Measurements from ENCODE around the gene C13orf42.

C13orf42 gene

DNA sequence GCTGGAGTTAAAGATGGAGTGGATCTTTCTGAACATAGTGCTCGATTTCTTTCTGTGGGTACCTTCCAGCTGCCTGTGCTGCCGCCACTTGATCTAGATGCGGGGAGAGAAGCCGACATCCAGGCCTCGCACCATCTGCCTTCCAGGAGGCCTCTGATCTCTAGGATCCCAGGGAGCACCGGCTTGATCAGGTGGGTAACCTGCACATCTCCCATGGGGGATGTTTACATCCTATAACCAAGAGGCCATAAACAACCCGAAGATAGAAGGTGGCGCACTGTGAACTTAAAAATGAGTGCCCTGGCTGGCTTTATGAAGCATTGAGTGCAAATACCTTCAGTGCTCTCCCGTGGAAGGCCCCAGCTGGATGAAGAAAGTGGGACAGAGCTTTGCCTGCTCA is at the start of gene C13orf42:
TSS of gene C13orf42 (minus strand) at position 101 of the 400 bp plus-strand sequence. CDS start at position 36, 65 bp downstream.
- no peak for DNase-seq (ENCODE audit: low read depth in 2 of 2)

DNA sequence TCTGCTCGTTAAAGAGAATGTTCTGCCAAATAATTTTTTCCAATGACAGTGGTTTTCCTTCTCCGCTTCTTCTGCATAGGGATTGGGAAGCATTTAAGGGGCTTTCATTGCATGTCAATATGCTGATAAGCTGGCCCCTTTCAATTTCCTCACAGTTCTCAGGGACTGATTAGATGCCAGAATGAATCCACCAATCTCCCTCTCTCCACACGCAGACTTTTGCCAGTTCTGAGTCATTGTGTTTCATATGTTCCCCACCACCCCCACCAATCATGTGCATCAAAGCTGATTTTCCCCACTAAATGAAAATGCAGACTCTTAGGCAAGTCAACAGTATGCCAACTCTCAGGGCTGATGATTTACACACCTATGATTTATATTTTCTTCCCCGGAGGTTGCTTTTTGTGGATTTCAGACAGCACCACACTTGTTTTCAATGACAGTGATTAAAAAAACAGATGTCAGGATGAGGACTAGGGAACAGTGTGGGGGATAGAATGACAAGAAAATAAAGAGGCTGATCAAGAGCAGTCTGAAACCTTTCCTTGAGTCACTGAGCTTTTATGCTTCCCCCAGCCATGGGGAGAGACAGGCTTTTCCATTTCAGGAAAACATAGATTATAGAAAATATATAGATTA is 47.9 kb upstream of the C13orf42 start:
- no peak for DNase-seq (ENCODE audit: low read depth in 2 of 2)

DNA sequence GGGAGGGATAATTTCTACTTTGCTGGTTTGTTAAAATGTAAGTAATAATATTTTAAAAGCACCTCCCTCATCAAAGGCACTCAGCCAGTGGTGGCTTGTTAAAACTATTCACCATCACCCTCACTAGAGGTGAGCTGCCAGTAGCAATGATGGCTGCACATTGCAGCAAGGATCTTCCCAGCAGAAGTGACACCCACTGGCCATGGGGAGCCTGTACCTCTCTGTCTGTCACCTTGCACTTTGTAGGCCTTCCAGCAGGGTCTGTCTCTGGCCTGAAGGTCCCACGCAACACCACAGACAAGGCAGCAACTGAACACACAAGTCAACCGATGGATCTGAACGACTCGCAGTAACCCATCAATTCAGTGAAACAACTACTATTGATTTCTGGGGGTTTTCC is 47.3 kb upstream of the C13orf42 start:
- DNase-seq (ENCODE audit: low read depth in 2 of 2): no peak

DNA sequence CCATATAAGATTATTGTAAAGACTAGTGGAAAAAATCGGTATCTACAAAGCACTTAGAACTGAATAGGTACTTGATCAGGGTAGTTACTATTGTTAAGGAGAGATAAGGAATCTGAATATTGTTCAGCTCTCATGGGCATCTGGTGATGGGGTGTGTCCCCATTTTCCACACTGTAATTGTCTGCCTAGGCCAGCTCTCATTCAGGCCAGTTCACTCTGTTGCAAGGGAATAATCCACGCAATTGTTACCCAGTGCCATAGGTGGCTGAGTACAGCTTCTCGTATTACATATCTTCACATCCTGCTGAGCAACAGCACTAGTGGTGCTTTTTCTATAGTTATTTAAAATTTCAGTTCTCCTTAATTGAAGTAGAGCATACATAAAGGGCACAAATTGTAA is 45.6 kb upstream of the C13orf42 start:
- no peak for DNase-seq (ENCODE audit: low read depth in 2 of 2)

DNA sequence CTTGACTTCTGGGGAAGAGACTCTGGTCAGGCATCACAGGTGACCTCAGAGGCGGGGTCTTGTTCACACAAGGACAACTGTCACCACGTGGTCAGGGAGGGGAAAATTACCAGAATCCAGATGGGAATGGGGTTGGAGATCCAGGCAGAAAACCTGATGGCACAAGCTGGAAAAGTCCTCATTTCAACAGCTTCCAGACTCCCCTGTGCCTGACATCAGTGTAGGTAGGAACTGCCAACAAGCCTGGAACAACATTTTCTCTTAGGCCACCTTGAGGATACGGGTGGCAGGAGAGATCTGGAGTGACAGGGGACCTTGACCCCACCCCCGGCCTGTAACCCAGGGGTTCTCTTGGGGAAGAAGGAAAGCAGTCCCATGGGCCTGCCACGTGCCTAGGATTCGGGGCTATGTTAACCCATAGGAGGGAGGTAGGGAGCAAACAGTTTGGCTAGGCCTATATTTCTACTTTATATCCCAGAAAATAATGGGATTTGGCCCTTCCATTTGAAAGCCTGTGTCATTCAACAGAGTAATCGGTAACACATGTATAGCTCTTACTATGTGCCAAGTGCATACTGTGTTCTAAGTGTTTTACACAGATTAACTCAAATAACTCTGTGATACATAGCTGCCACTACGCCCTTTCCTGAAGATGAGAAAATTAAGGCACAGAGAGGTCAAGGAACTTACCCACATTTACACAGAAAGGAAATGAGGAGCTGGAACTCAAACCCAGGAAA is 44.9 kb upstream of the C13orf42 start:
- DNase-seq (ENCODE audit: low read depth in 2 of 2): no peak

DNA sequence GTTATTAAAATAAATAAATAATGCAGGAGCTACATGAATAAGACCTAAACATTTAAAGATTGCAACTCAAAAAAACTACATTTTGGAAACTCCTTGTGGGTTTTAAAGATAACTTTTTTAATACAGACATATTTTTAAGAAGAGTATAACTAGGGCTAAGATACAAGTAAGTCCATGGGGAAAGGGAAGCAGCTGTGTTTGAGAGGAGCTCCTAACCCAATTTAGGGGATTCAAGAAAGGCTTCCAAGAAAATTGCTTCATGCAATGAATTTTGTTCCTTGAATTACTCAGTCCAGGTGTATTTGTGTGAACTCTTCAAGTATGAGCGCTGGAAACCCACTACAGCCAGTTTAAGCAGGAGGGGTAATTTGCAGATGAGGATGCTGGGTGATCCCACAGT is 44.1 kb upstream of the C13orf42 start:
- DNase-seq (ENCODE audit: low read depth in 2 of 2): no peak

- DNase-seq (ENCODE audit: low read depth in 2 of 2): no peak
These were observed 43.0 kb upstream of the C13orf42 start for GRCh38 chr13:51154029-51154555.

DNA sequence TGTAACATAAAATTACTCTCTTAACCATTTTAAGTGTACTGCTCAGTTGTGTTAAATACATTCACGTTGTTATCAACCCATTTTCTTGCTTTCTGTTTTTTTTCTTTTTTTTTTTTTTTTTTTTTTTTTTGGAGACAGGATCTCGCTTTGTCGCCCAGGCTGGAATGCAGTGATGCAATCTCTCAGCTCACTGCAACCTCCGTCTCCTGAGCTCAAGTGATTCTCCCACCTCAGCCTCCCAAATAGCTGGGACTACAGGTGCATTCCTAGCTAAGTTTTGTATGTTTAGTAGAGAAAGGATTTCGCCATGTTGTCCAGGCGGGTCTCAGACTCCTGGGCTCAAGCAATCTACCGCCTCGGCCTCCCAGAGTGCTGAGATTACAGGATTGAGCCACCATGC is 42.5 kb upstream of the C13orf42 start:
- DNase-seq (ENCODE audit: low read depth in 2 of 2): no peak

GRCh38 chr13:51152701-51153100 is 41.6 kb upstream of the C13orf42 start:
- no peak for DNase-seq (ENCODE audit: low read depth in 2 of 2)

DNA sequence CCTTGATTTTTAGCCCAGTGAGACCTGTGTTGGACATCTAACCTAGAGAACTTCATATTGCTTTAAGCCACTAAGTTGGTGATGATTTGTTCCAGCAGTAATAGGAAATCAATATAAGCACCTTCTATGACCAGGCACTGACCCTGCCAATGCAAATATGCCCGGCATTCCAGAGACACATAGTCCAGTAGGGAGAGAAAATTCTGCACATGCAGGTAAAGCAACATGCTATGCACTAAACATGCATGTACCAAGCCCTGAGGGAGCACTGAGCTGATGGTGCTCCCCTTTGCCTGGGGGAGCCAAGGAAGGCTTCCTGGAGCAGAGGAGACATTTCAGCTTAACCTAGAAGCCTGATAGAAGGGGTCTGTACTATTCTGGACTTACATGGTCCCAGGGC is 40.4 kb upstream of the C13orf42 start:
- no peak for DNase-seq (ENCODE audit: low read depth in 2 of 2)

DNA sequence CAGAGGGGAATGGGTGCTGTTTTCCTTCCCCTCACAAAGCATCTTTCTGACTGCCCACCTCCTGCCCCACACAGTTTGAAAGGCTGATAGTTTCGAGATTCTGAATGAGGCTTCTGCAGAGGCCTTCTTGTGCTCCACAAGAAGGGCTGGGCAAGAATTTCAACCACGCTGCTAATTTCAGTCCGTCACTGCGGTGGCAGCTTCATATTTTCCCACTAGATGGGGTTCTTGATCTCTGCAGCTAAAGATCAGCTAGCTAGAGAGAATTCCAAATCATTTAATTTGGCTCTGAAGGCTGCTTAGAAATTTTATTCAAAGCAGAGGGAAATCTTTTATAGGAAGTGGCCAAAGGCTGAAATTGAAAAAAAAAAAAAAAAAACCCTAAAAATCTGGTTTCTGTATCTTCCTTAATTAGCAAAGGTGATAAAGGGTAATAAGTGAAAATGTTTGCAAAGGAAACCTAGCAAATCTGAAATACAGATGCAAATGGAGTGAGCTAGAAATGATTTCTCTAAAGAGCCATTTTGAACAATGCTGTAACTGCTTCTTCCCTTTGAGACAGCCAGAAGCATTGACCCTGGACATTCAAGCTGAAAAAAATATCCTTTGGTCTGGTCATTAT is 38.0 kb upstream of the C13orf42 start:
- no peak for DNase-seq (ENCODE audit: low read depth in 2 of 2)

DNA sequence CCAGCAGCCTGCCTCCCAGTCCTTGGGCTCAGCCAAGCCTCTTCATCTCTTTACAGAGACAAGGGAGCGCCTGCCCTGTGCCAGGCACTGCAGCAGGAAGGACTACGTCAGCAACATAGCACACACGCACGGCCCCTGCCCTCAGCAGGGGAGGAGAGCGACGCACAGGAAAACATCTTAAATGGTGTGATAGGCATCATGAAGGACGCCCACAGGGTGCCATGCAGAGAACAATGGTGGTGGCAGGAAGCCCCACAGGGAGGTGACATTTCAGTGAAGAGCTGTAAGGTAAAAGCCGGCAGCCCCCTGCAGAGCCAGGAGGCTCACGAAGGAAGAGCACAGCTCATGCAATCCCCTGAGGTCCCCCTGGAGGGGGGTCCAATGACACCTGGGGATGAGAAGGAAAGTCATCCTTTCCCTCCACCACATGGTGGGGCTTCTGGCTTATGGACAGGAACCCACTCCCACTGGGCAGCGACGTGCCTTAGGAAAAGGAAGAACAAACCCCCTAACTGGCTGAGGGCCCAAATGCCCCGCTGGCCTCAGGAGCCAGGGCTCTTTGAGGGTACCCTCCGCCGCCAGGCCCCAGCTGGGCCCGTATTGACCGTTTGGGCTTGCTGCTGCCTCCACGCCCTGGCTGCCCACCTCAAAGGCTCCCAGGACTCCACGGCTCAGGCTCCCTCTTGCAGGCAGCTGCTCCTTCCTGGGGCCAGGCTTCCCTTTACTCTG is 37.3 kb upstream of the C13orf42 start:
- no peak for DNase-seq (ENCODE audit: low read depth in 2 of 2)

DNA sequence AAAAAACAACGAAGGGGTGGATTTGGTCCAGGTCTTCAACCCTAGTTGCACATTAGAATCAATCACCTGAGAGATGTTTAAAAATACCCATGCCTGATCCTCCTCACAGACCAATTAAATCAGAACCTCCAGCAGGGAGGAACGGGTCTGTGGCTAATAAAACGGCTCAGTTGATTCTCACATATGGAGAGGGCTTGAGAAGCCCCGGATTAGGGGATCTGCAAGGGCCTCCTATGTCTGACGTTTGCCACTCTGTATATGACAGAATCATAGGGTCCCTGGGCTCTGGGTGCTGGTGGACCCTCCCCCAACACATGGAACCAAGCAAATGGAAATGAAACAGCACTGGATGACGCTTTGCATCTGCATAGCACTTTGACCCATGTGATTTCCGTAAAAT is 36.7 kb upstream of the C13orf42 start:
- DNase-seq (ENCODE audit: low read depth in 2 of 2): no peak

DNA sequence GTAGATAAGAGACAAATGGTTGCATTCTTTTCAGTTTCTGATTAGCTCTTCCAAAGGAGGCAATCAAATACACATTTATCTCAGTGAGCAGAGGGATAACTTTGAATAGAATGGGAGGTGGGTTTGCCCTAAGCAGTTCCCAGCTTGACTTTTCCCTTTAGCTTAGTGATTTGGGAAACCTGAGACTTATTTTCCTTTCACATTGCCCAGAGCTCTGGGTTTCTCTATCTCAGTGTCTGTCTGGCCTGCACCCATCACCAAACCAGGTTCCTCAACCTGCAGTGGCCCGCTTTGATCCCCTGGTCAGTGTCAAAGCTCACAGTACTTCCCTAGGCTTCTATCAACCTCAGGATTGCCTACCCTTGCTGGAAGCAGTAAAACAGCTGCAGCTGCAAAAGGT is 35.6 kb upstream of the C13orf42 start:
- no peak for DNase-seq (ENCODE audit: low read depth in 2 of 2)

GRCh38 chr13:51137250-51137649 is 26.2 kb upstream of the C13orf42 start:
- no peak for DNase-seq (ENCODE audit: low read depth in 2 of 2)

DNA sequence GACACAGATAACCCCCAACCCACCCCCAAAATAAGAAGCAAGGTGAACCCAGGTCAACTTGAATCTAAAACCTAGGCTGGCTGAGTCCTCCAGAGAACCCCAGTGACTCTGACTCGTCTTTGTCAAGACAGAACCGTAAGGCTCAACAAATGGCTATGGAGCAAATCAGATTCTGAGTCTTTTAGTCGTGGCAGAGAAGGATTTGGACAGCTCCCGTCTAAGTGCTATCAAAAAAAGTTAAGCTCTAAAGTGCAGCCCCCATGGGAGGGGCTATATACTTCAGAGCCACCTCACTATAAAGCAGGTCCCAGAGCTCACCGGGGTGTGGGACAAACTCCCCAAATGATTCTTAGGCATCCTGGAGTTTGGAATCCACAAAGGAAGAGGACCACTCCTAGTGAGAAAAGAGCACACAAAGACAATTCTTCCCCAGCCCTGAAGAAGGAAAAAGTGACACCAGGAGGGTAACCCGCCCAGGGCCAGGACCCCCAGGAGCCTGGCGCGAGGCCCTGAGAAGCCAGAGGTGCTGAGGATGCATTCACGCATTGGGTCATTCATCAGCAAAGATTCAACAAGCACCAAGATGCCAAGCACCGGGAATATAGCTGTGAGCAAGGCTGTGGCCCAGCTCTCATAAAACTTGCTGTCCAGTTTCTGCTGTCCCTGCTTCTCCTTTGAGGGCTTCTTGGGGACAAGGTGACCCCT is 25.4 kb upstream of the C13orf42 start:
- no peak for DNase-seq (ENCODE audit: low read depth in 2 of 2)

GRCh38 chr13:51134763-51135365 is 23.8 kb upstream of the C13orf42 start:
- no peak for DNase-seq (ENCODE audit: low read depth in 2 of 2)

- no peak for DNase-seq (ENCODE audit: low read depth in 2 of 2)
These were observed 19.3 kb upstream of the C13orf42 start for GRCh38 chr13:51130348-51130747.

- peak; percentile 16 to 33 for DNase-seq (ENCODE audit: low read depth in 2 of 2)
These were observed 14.6 kb upstream of the C13orf42 start for GRCh38 chr13:51125495-51126226.

DNA sequence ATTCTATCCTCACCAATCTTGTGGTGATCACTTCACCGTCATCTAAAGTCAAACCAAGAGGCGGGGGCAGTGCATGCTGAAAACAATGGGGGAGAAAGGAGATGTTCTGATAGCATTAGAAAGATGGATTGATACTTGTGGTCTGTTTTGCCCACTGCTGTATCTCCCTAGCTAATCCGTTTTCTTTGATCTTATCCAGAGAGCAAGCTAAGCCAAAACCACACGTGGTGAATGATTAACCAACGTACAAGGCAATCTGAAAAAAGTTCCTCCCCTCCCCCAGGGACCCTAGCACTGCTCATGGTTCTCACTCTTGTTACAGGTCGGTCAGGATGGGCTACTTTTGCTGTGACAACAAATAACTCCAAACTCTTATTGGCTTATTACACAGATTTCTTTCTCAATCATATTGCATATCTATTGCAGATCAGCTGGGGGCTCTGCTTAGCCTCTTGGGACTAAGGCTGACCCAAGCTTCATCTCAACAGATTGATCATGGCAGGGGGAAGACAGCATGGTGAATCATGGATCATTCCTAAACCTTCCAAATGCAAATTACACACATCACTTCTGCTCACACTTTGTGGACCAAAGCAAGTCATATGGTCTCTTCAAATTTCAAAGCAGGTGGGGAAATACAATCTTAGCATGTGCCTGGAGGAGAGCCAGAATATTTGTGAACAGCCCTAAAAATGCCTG is 11.9 kb upstream of the C13orf42 start:
- peak; percentile 5 to 34 for DNase-seq (ENCODE audit: low read depth in 2 of 2)
